PC-3 (cell line): ENCODE measurements around the gene NR2F2.

Experiments used
- EZH2 ChIP-seq: fragments of 300-600 bp; sonication (generic); IDR thresholded peaks from one replicate; pipeline ENCODE4 v1.6.1; 2017; ENCODE audit warnings: antibody characterized with exemption, mild to moderate bottlenecking, low read length; ENCODE audit not compliant: unreplicated experiment
- TF ChIP-seq, protein P1 (sequence below): fragments of 300-600 bp; sonication (generic); conservative IDR thresholded peaks from 2 replicates; pipeline ENCODE4 v1.5.1; 2017; ENCODE audit warnings: antibody characterized with exemption, low read depth, mild to moderate bottlenecking, low read length

DNA sequence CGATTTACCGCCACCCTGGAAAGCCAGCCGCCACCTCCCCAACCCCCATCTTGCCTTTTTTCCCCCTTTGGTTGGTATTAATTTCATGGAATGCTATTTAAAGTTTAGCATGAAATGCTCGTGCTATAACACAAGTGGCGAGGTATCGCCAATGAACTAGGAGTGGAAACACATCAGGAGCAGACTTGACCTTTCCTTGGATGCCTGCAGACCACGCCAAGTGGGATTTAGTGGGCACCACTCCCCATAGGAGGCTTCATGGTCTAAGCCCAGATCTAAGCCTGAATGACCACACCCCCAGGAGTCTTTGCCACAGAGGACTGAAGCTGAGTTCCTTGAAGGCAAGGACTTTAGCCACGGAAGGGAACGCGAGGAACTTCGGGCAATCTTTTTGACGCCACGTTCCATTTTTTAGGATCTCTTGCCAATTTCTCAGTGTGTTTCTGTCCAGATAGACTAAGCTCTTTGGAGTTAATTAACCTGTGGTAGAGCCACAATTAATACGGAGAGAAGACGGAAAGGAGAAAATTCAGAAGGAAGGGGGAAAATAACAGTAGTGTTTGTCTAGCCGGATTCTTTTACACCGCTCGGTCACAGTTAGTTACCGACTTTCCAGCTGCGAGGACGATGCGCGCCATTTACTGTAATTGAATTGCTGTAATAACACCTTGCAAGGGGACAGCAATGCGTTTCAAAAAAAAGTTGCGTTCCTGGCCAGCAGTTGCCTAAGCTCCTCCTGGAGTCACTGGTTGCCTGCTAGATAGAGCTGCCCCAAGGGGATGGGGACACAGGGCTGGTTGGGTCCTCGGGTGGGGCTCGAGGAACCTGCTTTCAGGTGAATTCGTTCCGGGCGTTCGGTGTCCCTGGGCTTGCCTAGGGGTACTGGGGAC lies 37.1 kb downstream of the NR2F2 start:
- TF ChIP-seq, protein P1, sequence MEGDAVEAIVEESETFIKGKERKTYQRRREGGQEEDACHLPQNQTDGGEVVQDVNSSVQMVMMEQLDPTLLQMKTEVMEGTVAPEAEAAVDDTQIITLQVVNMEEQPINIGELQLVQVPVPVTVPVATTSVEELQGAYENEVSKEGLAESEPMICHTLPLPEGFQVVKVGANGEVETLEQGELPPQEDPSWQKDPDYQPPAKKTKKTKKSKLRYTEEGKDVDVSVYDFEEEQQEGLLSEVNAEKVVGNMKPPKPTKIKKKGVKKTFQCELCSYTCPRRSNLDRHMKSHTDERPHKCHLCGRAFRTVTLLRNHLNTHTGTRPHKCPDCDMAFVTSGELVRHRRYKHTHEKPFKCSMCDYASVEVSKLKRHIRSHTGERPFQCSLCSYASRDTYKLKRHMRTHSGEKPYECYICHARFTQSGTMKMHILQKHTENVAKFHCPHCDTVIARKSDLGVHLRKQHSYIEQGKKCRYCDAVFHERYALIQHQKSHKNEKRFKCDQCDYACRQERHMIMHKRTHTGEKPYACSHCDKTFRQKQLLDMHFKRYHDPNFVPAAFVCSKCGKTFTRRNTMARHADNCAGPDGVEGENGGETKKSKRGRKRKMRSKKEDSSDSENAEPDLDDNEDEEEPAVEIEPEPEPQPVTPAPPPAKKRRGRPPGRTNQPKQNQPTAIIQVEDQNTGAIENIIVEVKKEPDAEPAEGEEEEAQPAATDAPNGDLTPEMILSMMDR, result no peak
- TF ChIP-seq EZH2, result no peak
